HG02943 (cell line): ENCODE data around the gene TRIM17.

Source experiments
- ATAC-seq: cut with Tn5 transposase; IDR thresholded peaks from one replicate; pipeline ENCODE4 v1.9.1; 2021; ENCODE audit warnings: mild to moderate bottlenecking, low read depth, moderate library complexity; ENCODE audit not compliant: unreplicated experiment

TRIM17 gene

GRCh38 chr1:228361314-228362140, 55.1 kb downstream of the TRIM17 start:
- no peak for ATAC-seq

GRCh38 chr1:228360533-228361313, 55.9 kb downstream of the TRIM17 start:
- no peak for ATAC-seq

- no peak for ATAC-seq
Observed at GRCh38 chr1:228359613-228360532, 56.8 kb downstream of the TRIM17 start.

GRCh38 chr1:228358764-228359612, 57.7 kb downstream of the TRIM17 start:
- no peak for ATAC-seq

- ATAC-seq, result no peak
Observed at GRCh38 chr1:228358039-228358763, 58.5 kb downstream of the TRIM17 start.
